Body of pancreas (tissue), 4 donors: ENCODE data around the gene TGFB2.

Experiments used
- CTCF ChIP-seq, 7 experiments: fragments of 450-650 bp in 4 of 7; fragments of 200-600 bp in 3 of 7; sonication (generic) in 3 of 7; IDR thresholded peaks; one replicate each; pipeline ENCODE4 v1.5.1; 2016 to 2019; ENCODE audit warnings: antibody characterized with exemption in 7 of 7
- POLR2A ChIP-seq, 3 donors: fragments of 450-650 bp; IDR thresholded peaks; one replicate each; pipeline ENCODE4 v1.6.1; 2016; ENCODE audit warnings: antibody characterized with exemption in 3 of 3, mild to moderate bottlenecking in 2 of 3

- no peak for TF ChIP-seq CTCF (IDR thresholded peaks at IDR 0.05)
- no peak for TF ChIP-seq POLR2A (IDR thresholded peaks at IDR 0.05)
Measured at GRCh38 chr1:218430346-218430745, 85.2 kb downstream of the TGFB2 start.
